LHCN-M2 (cell line): ENCODE measurements around the gene PDZD7. TPM values are rescaled to one million over a fixed set of nuclear protein-coding genes. Genes with fewer than 3 reads are reported as not detected.

ENCODE experiments used
- DNase-seq: peaks from one replicate; pipeline ENCODE4 v3.0.0-alpha.2; 2012; ENCODE audit warnings: low read depth
- total RNA-seq: library from RNA; depleted of rRNA; stranded (reverse); fragments of >200 nt; gene quantifications from 2 replicates; pipeline ENCODE4 v1.2.3, GENCODE V29; 2014; rRNA removed

PDZD7 gene
- total RNA-seq, 1 experiment from 2014 or later, result 1.2 TPM

DNA sequence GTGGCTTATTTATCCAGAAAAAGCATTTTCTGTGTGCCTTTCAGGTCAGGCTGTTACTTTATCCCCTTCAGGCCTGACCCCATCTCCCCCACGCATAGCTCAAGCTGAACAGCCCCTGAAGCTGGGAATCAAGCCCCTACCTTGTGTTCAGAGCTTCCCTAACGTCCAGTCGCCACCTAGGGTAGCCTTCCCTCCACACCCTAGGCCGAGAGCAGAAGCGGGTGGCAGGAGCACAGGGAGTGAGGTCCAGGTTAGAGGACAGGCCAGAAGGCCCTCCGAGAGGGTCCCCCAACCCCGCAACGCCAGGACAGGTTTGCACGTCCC is 62.1 kb downstream of the PDZD7 start:
- no peak for DNase-seq

DNA sequence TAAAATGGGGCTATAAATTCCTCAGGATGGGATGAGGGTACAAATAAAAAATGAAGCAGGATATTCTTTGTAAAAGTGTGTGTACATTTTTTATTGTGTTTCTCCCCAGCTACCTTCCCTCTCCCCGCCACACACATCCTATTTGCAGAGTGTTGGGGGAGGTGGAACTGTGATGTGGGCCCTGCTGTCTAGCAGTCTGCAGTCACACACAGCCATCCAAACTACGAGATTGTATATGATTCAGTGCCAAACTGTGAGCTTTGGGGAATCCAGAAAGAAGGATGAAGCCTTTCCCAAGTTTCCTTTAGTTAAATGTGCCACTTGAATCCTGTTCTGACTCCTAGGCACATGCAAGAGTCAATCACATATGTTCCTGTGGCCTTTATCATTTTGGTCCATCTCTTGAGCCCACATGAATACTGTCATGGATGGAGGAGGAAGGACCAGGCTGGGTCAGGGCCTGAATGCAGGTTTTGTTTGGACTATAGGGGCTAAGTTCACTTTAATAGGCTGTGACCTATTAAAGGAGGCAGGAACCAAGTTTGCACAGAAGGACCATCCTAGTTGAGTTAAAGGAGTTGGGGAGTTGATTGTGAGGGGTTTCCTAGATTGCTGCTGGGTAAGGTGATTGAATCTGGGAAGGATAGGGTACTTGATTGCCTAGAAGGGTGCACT is 62.7 kb downstream of the PDZD7 start:
- DNase-seq, result no peak

DNA sequence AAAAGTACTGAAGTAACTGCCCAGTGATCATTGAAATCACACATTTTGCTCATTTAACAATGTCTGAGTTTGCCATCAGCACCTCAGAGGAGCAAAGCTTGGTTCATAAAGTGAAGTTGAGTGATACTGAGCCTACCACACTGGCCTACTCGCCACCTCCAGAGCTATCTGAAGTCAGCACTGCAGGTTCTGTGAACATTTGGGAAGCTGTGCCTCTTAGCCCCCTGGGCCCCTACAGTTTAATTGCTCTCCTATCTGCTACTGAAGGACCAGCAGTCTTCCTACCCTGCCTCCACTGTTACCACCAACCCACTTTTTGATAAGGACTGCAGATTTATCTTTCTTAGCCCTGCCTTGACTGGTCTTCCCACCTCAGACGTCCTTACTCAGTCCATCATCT is 63.6 kb downstream of the PDZD7 start:
- DNase-seq, result no peak

DNA sequence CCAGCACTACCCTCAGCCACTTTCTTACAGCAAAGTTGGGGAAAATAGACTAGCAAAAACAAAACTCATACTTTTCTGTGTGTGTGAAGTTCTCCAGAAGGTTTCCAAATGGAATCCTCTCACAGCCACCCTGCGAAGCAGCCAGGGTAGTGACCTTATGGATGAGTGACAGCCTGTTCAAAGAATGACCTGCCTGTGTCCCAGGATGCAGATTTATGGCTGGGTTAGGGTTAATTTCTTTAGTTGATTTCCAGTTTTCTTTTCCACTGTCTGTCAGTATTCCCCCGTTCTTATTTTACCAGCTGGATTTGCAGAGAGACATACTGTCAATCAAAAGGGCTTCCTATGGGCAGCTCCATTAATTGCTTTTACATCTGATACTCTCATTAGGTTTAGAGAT is 64.0 kb downstream of the PDZD7 start:
- no peak for DNase-seq

DNA sequence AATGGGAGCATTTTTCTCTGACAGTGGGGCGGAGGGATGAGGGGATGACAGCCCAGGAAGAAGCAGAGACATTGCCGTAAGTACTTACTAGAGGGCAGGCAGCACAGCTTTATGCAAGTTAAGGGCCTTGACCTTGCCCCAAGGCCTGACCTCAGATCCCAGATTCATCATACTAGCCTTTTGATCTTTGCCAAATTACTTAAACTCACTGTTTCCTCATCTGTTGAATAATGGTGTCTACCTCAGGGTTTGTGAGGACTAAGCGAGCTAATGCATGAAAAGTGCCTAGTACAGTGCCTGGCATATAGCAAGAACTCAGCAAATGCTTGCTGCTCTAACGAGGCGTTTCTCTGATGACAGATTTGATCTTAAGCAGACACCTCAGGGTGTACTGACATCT is 65.1 kb downstream of the PDZD7 start:
- no peak for DNase-seq

DNA sequence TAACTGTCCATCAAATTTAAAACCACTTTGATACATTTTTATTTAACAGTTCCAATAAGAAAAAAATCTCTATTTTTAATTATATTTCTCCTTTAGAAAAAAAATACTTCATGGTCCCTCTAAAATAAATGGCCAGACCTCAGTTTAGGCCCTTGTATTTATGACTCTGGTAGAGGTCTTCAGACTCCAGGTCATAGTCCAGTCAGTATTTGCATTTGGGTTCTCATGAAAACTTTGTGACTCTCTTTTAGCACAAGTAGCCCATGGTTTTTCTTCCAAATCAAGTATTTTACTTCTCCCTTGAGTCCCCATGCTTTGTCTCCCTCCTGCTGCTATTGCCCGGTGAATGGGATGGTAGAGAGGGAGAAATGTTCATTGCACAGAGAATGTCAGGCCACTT is 67.1 kb downstream of the PDZD7 start:
- no peak for DNase-seq

DNA sequence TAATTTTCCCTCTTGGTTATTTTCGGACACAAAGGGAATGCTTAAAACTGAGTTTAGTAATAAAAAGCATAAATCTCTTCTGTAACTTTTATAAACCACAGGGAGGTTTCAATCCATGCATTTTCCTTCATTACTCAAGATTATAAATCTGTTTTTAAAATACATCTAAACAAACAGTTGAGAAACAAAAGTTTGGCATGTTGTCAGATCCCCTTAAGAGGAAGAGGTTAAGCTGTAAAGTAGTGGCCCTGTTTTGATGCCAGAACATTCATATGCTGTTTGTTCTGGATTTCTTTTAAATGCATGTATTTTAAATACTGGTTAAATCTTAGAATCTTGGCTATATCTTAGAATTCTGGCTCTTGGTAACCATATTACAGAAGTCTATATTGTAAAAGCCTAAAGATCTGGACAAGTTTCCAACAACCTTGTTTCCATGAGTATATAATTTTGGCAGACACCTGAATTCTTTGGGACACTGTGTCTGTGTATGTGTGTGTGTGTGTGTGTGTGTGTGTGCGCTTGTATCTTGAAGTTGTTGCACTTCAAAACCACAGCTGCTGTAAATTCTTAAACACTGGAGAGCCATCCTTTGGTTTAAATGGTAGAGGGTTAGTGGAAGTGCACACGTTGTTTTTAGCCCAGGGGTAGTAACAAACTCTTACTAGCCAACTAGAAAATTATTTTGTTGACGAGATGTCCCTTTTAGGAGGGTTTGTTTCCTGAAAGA is 68.4 kb downstream of the PDZD7 start:
- no peak for DNase-seq

DNA sequence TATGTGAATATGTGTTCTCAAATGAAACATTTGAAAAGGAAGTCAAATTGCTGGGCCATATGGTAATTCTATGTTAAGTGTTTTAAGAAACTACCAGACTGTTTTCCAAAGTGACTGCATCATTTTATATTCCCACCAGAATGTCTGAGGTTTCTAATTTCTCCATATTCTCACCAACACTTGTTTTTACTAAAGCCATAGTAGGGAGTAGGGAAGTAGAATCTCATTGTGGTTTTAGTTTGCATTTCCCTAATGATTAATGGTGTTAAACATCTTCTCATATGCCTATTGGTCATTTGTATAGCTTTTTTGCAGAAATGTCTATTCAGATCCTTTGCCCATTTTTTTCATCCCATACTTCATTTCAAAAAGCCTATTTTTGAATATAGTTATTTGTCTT is 70.7 kb downstream of the PDZD7 start:
- DNase-seq, result no peak

Other genes with a start within 250 kb of the PDZD7 start
- gene SLF2, start 118.2 kb downstream of the PDZD7 start, total RNA-seq, result 66.2 and 120 TPM in 2 replicates
- 0.46 and 0.64 TPM in 2 replicates for gene SEMA4G, start 61.6 kb downstream of the PDZD7 start, total RNA-seq
- 83.7 and 99.8 TPM in 2 replicates for gene MRPL43, start 43.6 kb downstream of the PDZD7 start, total RNA-seq
- gene TWNK, start 43.6 kb downstream of the PDZD7 start, total RNA-seq, result 7.2 and 9.1 TPM in 2 replicates
- 161 and 176 TPM in 2 replicates for gene LZTS2, start 31.3 kb downstream of the PDZD7 start, total RNA-seq
- gene SFXN3, start 105 bp upstream of the PDZD7 start, total RNA-seq, result 91.6 and 101 TPM in 2 replicates
- gene KAZALD1, start 30.9 kb upstream of the PDZD7 start, total RNA-seq, result 15.1 and 16.1 TPM in 2 replicates
- gene TLX1, start 100.2 kb upstream of the PDZD7 start, total RNA-seq, result not detected in 2 replicates
- 1.7 TPM in 2 replicates for gene LBX1, start 198.3 kb upstream of the PDZD7 start, total RNA-seq